ENCODE measurements around the gene RIMKLB.

DNA sequence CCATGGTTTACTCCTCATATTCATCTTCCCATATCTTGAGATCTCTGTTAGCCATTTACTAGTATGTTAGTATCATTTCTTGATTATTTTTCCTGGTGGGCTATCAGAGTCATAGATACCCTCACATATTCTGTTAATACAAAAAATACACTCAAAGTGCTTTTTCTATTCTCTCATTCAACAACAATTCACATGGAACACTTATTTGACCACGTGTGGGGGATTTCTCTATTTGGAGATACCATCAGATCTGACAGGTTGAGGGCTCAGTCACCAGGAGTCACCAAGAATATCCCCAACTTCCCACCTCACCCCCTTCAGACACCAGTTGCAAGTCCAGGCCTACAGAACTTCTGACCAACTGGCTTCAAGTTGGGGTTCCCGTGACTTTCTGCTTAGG, 72.7 kb downstream of the RIMKLB start:
- TF ChIP-seq, protein P1, sequence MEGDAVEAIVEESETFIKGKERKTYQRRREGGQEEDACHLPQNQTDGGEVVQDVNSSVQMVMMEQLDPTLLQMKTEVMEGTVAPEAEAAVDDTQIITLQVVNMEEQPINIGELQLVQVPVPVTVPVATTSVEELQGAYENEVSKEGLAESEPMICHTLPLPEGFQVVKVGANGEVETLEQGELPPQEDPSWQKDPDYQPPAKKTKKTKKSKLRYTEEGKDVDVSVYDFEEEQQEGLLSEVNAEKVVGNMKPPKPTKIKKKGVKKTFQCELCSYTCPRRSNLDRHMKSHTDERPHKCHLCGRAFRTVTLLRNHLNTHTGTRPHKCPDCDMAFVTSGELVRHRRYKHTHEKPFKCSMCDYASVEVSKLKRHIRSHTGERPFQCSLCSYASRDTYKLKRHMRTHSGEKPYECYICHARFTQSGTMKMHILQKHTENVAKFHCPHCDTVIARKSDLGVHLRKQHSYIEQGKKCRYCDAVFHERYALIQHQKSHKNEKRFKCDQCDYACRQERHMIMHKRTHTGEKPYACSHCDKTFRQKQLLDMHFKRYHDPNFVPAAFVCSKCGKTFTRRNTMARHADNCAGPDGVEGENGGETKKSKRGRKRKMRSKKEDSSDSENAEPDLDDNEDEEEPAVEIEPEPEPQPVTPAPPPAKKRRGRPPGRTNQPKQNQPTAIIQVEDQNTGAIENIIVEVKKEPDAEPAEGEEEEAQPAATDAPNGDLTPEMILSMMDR (IDR thresholded peaks at IDR 0.05): no peak
- no peak for TF ChIP-seq POLR2A (IDR thresholded peaks at IDR 0.05)
- no peak for TF ChIP-seq POLR2AphosphoS5 (IDR thresholded peaks at IDR 0.05)
